ENCODE measurements around the gene USP44.

USP44 gene

DNA sequence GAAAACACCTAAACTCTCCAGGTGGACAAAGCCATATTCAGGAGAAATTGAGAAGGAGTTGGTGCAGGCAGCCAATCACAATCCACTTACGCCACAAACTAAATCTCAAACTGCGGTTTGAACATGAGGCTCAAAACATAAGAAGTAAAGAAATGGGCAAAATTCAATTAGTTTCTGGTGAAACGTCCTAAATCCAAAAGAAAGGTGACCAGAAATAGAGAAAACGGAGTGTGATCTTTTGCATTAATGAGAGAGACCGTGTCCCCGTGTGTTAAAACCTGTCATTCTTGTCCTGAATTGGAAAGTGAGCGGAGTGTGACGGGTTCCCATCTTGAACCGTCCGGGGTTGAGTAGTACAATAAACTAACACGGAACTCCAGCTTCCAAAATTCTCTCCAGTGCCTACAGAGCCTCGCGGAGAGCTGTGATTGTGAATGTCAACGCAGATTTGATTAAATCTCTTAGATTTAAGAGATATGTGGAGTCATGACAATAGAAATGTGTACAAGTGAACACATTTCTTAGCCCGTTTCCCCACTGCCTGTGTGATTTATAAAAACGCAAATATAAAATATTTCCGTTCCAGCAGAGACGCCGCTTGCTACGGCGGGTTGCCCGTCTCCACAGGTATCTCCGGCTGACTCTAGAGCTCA, 77.9 kb downstream of the USP44 start:
- Histone ChIP-seq H3K36me3 (peaks cover 26% of the 10 kb centered on the region), H3K9ac (peak overlapping the region; percentile 97), H3K9me3 (no peaks in the 10 kb centered on the region), H3K4me3 (peak overlapping the region; percentile 95), H4K20me1 (peaks cover 33% of the 10 kb centered on the region), H3K4me2 (peak overlapping the region; percentile 82), H3K27me3 (no peaks in the 10 kb centered on the region), H3K4me1 (peaks cover 27% of the 10 kb centered on the region), H3K27ac (peak overlapping the region; percentile 96)
- TF ChIP-seq Cebpa-rat (IDR thresholded peaks at IDR 0.05), result no peak

DNA sequence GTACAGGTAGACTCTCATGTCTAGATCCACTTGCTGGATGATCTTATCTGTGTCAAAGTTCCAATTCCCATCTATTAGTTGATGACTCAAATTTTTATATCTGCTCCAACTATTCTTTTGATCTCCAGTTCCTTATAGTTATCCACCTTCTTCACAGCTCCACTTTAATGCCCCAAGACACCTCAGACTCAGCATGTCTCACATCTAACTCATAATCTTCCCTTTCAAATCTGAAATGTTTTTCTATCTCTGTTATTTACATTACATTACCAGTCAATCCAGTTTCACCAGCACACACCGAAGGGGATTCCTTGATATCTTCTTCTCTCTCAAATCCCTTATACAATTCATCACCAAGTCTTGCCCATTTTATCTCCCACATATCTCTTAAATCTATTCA, 81.0 kb downstream of the USP44 start:
- Histone ChIP-seq H3K36me3 (no peaks in the 10 kb centered on the region), H3K27ac (no peak overlapping the region), H4K20me1 (peaks cover 7% of the 10 kb centered on the region; the same call in 1 of the 2 replicates), H3K27me3 (no peaks in the 10 kb centered on the region), H3K4me1 (peaks cover 16% of the 10 kb centered on the region), H3K4me2 (no peak overlapping the region), H3K4me3 (no peak overlapping the region), H3K9me3 (no peaks in the 10 kb centered on the region), H3K9ac (no peak overlapping the region)
- no peak for TF ChIP-seq Cebpa-rat (IDR thresholded peaks at IDR 0.05)
